ENCODE data around the gene FRMD4B. TPM values are rescaled to one million over a fixed set of nuclear protein-coding genes. Genes with fewer than 3 reads are reported as not detected.

Gene FRMD4B
- total RNA-seq, 2 donors from 2014 or later = 57.5 to 86.1 TPM

DNA sequence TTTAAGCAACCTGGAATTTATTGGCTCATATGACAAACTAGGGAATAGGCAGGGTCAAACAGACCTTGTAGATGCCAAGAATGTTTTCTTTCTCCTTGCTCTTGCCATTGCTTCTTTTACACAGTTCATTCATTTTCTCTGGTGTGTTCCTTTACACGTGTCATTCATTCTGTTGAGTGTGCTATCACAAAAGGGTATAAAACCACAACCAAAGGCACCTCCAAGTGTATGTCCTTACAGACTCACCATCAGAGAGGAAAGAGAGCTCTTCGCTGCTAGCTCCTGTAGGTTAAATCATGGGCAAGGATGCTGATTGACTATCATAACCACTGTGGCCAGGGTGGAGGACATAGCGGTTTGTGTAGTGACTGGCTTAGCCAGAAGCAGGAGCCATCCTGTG, 19.2 kb upstream of the FRMD4B start:
- ATAC-seq (ENCODE audit: insufficient number of reproducible peaks, low FRiP score, low read depth) (no peak), DNase-seq (ENCODE audit: low spot score) (no peak)
- H3K9me3 ChIP-seq = peaks cover 3% of the 10 kb centered on the region
- no peak overlapping the region for H3K4me3 ChIP-seq
- H3K36me3 ChIP-seq = no peaks in the 10 kb centered on the region
- H3K27me3 ChIP-seq (replicated peaks; ENCODE audit: insufficient read depth) = no peaks in the 10 kb centered on the region
- H3K27ac ChIP-seq = no peak overlapping the region
- H3K4me1 ChIP-seq (ENCODE audit: control insufficient read depth in 1 of 2, low read depth in 2 of 2) = peaks cover 0 to 9% of the 10 kb centered on the region in 2 donors
- TF ChIP-seq, protein P1, sequence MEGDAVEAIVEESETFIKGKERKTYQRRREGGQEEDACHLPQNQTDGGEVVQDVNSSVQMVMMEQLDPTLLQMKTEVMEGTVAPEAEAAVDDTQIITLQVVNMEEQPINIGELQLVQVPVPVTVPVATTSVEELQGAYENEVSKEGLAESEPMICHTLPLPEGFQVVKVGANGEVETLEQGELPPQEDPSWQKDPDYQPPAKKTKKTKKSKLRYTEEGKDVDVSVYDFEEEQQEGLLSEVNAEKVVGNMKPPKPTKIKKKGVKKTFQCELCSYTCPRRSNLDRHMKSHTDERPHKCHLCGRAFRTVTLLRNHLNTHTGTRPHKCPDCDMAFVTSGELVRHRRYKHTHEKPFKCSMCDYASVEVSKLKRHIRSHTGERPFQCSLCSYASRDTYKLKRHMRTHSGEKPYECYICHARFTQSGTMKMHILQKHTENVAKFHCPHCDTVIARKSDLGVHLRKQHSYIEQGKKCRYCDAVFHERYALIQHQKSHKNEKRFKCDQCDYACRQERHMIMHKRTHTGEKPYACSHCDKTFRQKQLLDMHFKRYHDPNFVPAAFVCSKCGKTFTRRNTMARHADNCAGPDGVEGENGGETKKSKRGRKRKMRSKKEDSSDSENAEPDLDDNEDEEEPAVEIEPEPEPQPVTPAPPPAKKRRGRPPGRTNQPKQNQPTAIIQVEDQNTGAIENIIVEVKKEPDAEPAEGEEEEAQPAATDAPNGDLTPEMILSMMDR (IDR thresholded peaks at IDR 0.05) = no peak

DNA sequence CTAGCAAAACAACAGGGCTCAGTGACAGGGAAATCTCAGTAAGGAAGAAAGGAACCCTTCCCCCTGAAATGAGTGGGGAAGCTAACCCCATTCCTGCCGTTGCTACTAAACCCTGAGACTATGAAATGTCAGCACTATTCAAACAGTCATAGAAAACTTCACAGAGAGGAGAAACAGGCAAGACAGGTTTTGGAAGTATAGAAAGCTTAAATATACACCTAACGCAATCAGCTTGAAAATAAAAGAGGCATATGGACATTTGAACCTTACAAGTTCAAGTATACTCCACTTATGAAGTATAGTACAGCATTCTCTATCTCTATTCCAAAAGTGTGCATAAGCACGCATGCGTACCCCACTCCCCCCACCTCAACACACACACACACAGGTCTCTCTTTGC, 17.6 kb upstream of the FRMD4B start:
- Histone ChIP-seq H3K4me1 (ENCODE audit: control insufficient read depth in 1 of 2, low read depth in 2 of 2) (no peaks in the 10 kb centered on the region), H3K4me3 (no peak overlapping the region), H3K9me3 (peaks cover 3% of the 10 kb centered on the region), H3K27me3 (replicated peaks; ENCODE audit: insufficient read depth) (no peaks in the 10 kb centered on the region), H3K36me3 (no peaks in the 10 kb centered on the region), H3K27ac (no peak overlapping the region)
- TF ChIP-seq, protein P1 (IDR thresholded peaks at IDR 0.05) = no peak
- DNase-seq (ENCODE audit: low spot score) (no peak), ATAC-seq (ENCODE audit: insufficient number of reproducible peaks, low FRiP score, low read depth) (no peak)

DNA sequence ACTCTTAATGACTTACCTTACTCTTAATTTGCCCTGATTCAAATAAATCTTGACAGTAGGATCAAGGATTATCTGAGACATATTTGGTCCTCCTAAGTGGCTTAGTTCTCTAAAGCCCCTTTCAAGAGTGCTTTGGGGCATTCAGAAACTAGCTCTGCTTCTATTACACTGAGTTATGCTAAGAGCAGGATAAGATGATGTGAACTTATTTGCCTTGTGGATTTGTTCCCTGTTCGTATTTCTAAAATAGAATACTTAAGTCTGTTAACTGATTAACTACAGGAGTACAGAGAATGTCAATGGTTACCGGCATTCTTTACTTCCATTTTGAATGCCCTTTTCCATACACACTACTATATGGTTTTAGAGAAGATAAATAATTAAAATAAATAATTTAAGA, 14.8 kb upstream of the FRMD4B start:
- TF ChIP-seq, protein P1 (IDR thresholded peaks at IDR 0.05) = no peak
- Histone ChIP-seq H3K9me3 (peaks cover 3% of the 10 kb centered on the region), H3K36me3 (no peaks in the 10 kb centered on the region), H3K4me1 (ENCODE audit: control insufficient read depth in 1 of 2, low read depth in 2 of 2) (peaks cover 0 to 5% of the 10 kb centered on the region in 2 donors), H3K4me3 (no peak overlapping the region), H3K27me3 (replicated peaks; ENCODE audit: insufficient read depth) (no peaks in the 10 kb centered on the region), H3K27ac (no peak overlapping the region)
- ATAC-seq (ENCODE audit: insufficient number of reproducible peaks, low FRiP score, low read depth) = no peak
- no peak for DNase-seq (ENCODE audit: low spot score)

DNA sequence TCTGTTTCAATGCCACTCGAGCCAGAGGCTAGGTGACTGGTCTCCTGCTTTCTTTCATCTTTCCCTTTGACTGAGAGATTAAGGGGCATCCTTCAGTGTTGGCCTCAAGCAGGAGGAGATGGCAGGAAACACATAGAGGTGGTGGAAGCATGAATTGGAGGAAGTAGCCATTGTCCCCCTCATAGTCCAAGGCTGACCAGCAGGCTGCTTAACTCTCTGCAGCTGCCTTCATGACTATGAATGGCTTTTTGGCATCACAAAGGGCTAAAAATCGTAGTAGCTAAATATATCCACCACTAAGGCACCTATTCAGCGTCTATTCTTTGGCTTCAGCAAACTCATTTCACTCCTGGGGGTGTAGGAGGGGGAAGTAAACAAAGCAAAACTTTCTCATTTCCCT, 7.0 kb upstream of the FRMD4B start:
- Histone ChIP-seq H3K4me1 (ENCODE audit: control insufficient read depth in 1 of 2, low read depth in 2 of 2) (peaks cover 5 to 11% of the 10 kb centered on the region in 2 donors), H3K27me3 (replicated peaks; ENCODE audit: insufficient read depth) (no peaks in the 10 kb centered on the region), H3K4me3 (no peak overlapping the region), H3K9me3 (no peaks in the 10 kb centered on the region), H3K36me3 (no peaks in the 10 kb centered on the region), H3K27ac (no peak overlapping the region)
- ATAC-seq (ENCODE audit: insufficient number of reproducible peaks, low FRiP score, low read depth) (no peak), DNase-seq (ENCODE audit: low spot score) (no peak)
- TF ChIP-seq, protein P1 (IDR thresholded peaks at IDR 0.05) = no peak

DNA sequence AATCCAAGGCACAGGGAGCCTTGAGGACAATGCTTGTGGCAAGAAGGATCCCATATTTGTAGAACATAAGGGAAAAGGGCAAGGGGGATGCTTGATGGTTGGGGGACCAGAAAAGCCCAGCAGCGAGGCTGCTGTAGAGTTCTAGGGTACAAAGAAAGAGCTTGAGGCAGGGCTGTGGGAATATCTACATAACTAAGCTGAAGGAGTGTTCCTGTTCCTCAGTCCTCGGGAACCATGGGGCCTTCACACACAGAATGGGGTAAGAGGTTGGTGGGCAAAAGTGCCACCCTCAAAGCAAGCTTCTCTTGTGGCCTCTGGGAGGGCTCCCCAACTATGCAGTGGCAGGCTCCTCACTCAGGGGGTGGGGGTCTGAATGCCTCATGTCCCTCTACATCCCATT, 6.5 kb upstream of the FRMD4B start:
- H3K36me3 ChIP-seq = no peaks in the 10 kb centered on the region
- no peaks in the 10 kb centered on the region for H3K9me3 ChIP-seq
- H3K4me3 ChIP-seq = no peak overlapping the region
- TF ChIP-seq, protein P1 (IDR thresholded peaks at IDR 0.05) = no peak
- no peak for ATAC-seq (ENCODE audit: insufficient number of reproducible peaks, low FRiP score, low read depth)
- H3K27me3 ChIP-seq (replicated peaks; ENCODE audit: insufficient read depth) = no peaks in the 10 kb centered on the region
- peaks cover 5 to 11% of the 10 kb centered on the region in 2 donors for H3K4me1 ChIP-seq (ENCODE audit: control insufficient read depth in 1 of 2, low read depth in 2 of 2)
- no peak for DNase-seq (ENCODE audit: low spot score)
- no peak overlapping the region for H3K27ac ChIP-seq
